Measurements from ENCODE around the gene STRN.
"Not testable (repeated sequence)": the region's sequence is repeated elsewhere in the genome, so short reads cannot be mapped to it uniquely, and the experiment has no call there.

STRN gene, protein sequence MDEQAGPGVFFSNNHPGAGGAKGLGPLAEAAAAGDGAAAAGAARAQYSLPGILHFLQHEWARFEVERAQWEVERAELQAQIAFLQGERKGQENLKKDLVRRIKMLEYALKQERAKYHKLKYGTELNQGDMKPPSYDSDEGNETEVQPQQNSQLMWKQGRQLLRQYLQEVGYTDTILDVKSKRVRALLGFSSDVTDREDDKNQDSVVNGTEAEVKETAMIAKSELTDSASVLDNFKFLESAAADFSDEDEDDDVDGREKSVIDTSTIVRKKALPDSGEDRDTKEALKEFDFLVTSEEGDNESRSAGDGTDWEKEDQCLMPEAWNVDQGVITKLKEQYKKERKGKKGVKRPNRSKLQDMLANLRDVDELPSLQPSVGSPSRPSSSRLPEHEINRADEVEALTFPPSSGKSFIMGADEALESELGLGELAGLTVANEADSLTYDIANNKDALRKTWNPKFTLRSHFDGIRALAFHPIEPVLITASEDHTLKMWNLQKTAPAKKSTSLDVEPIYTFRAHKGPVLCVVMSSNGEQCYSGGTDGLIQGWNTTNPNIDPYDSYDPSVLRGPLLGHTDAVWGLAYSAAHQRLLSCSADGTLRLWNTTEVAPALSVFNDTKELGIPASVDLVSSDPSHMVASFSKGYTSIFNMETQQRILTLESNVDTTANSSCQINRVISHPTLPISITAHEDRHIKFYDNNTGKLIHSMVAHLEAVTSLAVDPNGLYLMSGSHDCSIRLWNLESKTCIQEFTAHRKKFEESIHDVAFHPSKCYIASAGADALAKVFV

DNA sequence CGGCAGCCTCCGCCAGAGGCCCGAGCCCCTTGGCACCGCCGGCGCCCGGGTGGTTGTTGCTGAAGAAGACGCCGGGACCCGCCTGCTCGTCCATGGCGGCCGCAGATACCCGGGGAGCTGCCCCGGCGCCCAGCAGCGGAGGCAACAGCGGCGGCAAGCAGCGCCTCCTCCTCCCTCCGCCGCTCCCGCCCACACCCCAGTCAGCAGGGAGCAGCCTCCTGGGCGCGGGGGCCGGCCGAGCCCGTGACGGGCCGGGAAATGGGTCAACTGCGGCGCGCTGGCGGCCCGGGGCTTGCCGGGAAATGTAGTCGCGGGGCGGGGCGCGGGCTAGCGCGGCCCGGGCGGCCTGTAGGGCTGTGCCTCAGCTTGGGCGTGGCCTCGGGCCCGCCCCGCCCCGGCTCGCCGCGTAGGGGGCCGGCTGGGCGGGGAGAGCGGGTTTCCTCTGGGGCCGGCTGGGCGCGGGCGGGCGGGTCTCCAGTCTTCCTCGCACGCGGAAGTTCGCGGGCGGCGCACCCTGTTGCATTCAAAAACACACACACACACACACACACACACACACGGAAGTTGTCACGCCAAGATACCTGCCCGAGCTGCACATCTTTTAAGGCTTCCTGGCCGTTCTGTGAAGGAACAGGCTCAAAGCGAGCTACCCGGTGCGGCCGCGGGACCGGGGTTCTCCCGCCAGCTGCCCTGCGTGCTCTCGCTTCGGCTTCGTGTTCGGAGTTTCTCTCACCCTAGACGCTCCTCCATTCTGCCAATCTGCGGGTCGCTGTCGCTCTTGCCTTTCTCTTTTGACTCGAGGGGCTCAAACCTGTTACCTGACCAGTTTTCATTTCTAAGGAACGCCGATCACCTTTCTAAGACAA is at the start of gene STRN:
Gene STRN (minus strand): TSS at position 167 of the 866 bp plus-strand sequence. CDS start 73 bp downstream, at position 94.
- Mint-ChIP-seq H3K36me3 (peaks cover 9 to 14% of the 10 kb centered on the region in 2 donors), H3K27ac (peak within 1 kb of the TSS; percentile 99), H3K27me3 (no peaks in the 10 kb centered on the region), H3K4me3 (peak within 1 kb of the TSS; percentile 97 to 98), H3K9me3 (no peaks in the 10 kb centered on the region), H3K4me1 (peaks cover 18 to 46% of the 10 kb centered on the region in 2 donors)
- ATAC-seq (replicated peaks), result peak; percentile 93 to 96
- DNase-seq, result peak; percentile 98

DNA sequence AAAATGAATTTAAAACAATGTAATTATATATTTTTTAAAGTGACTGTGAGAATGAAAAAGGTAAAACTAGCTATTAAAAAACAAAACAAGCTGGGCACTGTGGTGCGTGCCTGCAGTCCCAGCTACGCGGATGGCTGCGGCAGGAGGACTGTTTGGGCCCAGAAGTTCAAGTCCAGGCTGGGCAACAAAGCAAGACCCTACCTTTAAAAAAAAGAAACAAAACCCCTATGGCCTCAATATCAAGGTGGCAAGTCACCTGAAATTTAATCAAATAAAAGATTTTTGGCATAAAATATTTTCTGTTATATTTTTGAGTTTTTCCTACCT is 46.9 kb upstream of the STRN start:
- H3K27ac Mint-ChIP-seq, result no peak overlapping the region
- peak; percentile 41 to 54 for ATAC-seq (replicated peaks)
- no peak overlapping the region for H3K4me3 Mint-ChIP-seq
- no peak for DNase-seq
- H3K27me3 Mint-ChIP-seq, result no peaks in the 10 kb centered on the region
- H3K9me3 Mint-ChIP-seq, result no peaks in the 10 kb centered on the region
- peaks cover 38 to 45% of the 10 kb centered on the region in 2 donors for H3K36me3 Mint-ChIP-seq
- H3K4me1 Mint-ChIP-seq, result peaks cover 15 to 31% of the 10 kb centered on the region in 2 donors

DNA sequence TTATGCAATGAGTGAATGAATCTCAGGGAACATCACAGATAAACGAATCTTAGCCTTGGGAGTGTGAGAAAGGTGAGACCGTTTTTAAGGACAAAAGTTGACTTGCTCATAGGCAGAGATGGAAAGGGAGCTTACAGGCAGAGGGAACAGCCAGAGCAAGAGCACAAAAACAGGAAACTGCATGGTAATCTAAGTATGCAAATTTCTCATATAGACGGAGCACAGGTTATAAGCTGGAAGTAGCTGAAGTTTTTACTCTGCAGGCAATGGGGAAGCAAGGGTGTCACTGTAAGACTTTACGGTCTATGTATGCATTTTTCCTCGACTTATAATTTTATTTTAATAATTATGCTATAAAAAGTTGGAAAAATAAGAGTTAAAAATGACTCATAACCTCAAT is 44.8 kb upstream of the STRN start:
- Mint-ChIP-seq H3K36me3 (peaks cover 35 to 45% of the 10 kb centered on the region in 2 donors), H3K27me3 (no peaks in the 10 kb centered on the region), H3K9me3 (no peaks in the 10 kb centered on the region), H3K4me1 (peaks cover 18 to 31% of the 10 kb centered on the region in 2 donors), H3K27ac (peak overlapping the region; percentile 37), H3K4me3 (peak overlapping the region in 1 of 2 donors; percentile 15)
- DNase-seq, result no peak
- peak; percentile 54 to 56 for ATAC-seq (replicated peaks)

DNA sequence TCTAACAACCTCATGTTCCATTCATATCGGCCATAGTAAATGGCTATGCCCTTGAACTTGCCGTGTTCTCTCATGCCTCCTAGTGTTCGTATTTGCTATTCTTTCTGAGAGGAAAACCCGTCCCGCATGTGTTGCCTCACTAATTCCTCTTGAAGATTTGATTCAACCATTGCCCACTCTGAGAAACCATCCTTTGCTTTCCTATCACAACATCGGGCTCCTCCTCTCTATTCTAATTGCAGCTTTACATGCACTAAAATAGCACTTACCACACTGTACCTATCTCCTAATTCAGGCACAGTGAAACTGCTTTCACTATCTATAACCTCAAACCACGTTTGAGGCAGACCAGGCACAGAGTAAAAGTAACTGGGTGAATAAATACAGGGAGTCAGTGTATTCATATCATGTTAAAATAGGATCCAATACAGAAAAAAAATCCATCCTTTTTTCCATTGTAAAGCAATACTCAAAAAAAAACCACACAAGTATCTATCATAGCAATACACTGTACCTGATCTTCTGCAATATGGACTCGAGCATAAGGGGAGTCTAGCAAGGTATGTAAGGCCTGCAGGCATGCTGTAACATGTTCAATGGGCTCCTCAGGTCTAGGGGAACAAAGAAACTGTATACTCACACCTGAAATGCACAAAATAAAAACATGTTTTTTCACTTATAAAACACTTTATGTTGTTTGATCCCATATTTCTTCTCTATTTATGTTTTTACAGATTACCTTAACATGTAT is 39.0 kb upstream of the STRN start:
- Mint-ChIP-seq H3K4me3 (peak overlapping the region; percentile 11 to 45), H3K4me1 (peaks cover 12 to 18% of the 10 kb centered on the region in 2 donors), H3K9me3 (no peaks in the 10 kb centered on the region), H3K36me3 (peaks cover 34 to 44% of the 10 kb centered on the region in 2 donors), H3K27me3 (no peaks in the 10 kb centered on the region), H3K27ac (peak overlapping the region; percentile 4)
- ATAC-seq (replicated peaks) (peak; percentile 86 to 98), DNase-seq (peak; percentile 21)

DNA sequence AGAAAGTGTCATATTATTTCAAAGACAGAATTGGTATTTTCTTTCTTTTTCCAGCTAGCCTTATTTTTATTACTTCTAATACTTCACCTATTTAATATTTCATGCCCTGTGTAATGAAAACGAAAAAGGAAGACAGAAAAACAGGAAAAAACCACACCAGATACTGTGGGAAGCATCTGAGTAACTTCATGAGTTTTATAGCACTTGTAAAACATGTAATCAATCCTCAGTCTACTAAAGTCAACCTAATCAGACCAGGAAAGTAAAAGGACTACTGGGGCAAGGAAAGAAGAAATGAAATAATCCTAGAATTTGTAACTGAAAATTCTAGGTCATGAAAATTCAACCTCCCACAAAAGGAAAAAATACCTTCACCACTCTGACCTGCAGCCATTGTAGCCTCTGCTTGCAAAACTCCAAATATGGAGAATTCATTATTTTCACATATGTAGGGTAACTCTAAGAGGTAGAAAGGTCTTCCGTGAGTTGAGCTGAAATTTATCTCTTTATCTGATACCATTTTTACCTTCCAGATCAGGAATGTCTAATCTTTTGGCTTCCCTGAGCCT is 34.7 kb upstream of the STRN start:
- H3K36me3 Mint-ChIP-seq, result peaks cover 39 to 44% of the 10 kb centered on the region in 2 donors
- H3K27me3 Mint-ChIP-seq, result no peaks in the 10 kb centered on the region
- H3K27ac Mint-ChIP-seq, result peak overlapping the region; percentile 44
- peaks cover 12% of the 10 kb centered on the region in 2 donors for H3K4me1 Mint-ChIP-seq
- no peaks in the 10 kb centered on the region for H3K9me3 Mint-ChIP-seq
- no peak overlapping the region for H3K4me3 Mint-ChIP-seq
- DNase-seq (no peak), ATAC-seq (replicated peaks) (no peak)

DNA sequence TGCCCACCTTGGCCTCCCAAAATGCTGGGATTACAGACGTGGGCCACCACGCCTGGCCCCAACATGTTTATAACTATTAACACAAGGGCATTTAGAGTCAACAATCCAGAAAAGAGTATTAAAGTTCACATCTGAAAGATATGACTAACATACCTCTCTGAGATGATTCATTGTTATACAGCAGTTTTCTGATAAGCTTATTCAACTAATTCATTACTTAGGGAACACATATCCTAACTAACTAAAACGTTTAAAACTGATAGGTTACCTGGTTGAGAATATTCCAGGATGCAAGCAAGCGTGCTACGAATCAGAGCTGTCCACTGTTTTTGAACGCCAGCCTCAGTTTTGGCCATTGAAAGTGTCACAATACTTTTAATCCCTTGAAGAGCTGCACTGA is 34.0 kb upstream of the STRN start:
- no peak overlapping the region for H3K4me3 Mint-ChIP-seq
- no peaks in the 10 kb centered on the region for H3K9me3 Mint-ChIP-seq
- H3K4me1 Mint-ChIP-seq, result peaks cover 9 to 10% of the 10 kb centered on the region in 2 donors
- DNase-seq (no peak), ATAC-seq (replicated peaks) (no peak)
- H3K27ac Mint-ChIP-seq, result no peak overlapping the region
- H3K36me3 Mint-ChIP-seq, result peaks cover 41 to 48% of the 10 kb centered on the region in 2 donors
- no peaks in the 10 kb centered on the region for H3K27me3 Mint-ChIP-seq

DNA sequence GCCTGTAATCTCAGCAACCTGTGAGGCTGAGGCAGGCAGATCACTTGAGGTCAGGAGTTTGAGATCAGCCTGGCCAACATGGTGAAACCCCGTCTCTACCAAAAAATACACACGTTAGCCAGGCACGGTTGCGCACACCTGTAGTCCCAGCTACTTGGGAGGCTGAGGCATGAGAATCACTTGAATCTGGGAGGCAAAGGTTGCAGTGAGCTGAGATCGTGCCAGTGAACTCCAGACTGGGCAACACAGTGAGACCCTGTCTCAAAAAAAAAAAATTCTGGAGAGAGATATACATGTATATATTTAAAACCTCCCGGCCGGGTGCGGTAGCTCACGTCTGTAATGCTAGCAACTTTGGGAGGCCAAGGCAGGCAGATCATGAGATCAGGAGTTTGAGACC is 33.1 kb upstream of the STRN start:
- not testable (repeated sequence) for DNase-seq; H3K4me1 Mint-ChIP-seq; ATAC-seq (replicated peaks); H3K27ac Mint-ChIP-seq; H3K4me3 Mint-ChIP-seq; H3K27me3 Mint-ChIP-seq; H3K9me3 Mint-ChIP-seq
- peaks cover 36 to 42% of the 10 kb centered on the region in 2 donors for H3K36me3 Mint-ChIP-seq

DNA sequence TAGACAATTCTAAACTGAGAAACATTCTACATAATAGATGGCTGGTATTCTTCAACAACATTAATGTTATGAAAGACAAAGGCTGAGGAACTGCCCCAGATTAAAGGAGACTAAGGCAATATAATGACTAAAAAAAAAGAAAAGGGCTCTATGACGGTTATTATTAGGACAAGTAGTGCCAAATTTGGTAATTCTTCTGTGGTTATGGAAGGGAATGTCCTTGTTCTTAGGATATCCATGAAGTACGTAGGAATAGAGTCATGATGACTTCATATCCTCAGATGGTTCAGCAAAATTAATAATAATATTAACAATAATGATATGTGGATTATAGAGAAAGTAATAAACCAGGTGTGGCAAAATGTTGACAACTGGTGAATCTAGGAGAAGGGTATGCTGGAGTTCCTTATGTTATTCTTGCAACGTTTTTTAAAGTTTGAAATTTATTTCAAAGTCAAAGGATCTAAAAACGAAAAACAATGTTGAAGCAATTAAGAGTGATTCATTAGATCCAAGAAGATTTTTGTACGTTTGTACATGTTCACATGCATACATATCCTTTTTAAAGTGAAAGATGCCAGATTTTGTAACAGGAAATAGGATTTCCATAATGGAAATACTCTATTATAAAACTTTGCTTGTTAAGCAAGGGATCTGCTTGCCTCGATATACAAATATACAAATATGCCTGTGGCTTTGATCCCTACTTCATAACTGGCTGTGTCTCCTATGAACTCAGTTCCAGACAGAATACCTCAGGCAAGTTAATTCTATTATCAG is 27.7 kb upstream of the STRN start:
- ATAC-seq (replicated peaks) (no peak), DNase-seq (no peak)
- Mint-ChIP-seq H3K36me3 (peaks cover 30 to 40% of the 10 kb centered on the region in 2 donors), H3K27ac (no peak overlapping the region), H3K27me3 (no peaks in the 10 kb centered on the region), H3K9me3 (no peaks in the 10 kb centered on the region), H3K4me3 (no peak overlapping the region), H3K4me1 (no peaks in the 10 kb centered on the region)

DNA sequence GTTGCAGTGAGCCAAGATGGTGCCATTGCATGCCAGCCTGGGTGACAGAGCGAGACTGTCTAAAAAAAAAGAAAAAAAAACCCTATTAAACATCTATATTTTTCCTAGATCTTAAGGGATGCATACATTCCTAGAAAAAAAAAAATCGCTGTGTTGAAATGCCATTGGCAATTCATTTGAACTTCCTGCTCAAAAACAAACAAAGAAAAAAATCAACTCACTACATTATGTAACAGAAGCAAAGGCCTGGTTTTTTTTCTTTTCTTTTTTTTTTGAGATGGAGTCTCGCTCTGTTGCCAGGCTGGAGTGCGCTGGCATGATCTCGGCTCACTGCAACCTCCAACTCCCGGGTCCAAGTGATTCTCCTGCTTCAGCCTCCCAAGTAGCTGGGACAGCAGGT is 21.7 kb upstream of the STRN start:
- H3K4me3 Mint-ChIP-seq, result no peak overlapping the region
- no peak for ATAC-seq (replicated peaks)
- H3K27ac Mint-ChIP-seq, result no peak overlapping the region
- H3K36me3 Mint-ChIP-seq, result peaks cover 15 to 25% of the 10 kb centered on the region in 2 donors
- H3K9me3 Mint-ChIP-seq, result no peaks in the 10 kb centered on the region
- no peaks in the 10 kb centered on the region for H3K27me3 Mint-ChIP-seq
- no peak for DNase-seq
- no peaks in the 10 kb centered on the region for H3K4me1 Mint-ChIP-seq

DNA sequence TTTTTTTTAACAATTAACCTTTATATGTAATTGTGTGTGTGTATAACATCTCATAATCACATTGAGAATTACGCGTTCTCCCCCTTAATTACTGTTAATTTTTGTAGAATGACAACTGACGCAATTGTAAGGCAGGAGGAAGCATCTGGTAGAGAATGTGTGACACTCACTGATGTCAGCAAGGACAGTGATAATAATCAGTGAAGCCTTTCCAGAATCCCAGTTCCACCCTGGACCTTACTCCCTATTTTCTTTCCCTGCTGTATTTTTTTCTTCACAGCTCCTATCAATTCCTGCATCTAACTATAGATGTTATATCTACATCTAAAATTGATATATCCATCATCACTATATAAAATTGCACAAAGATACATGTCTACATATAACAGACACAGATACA is 16.1 kb upstream of the STRN start:
- DNase-seq, result no peak
- ATAC-seq (replicated peaks), result no peak
- no peaks in the 10 kb centered on the region for H3K27me3 Mint-ChIP-seq
- no peak overlapping the region for H3K4me3 Mint-ChIP-seq
- no peaks in the 10 kb centered on the region for H3K4me1 Mint-ChIP-seq
- no peak overlapping the region for H3K27ac Mint-ChIP-seq
- H3K9me3 Mint-ChIP-seq, result no peaks in the 10 kb centered on the region
- peaks cover 21 to 35% of the 10 kb centered on the region in 2 donors for H3K36me3 Mint-ChIP-seq

DNA sequence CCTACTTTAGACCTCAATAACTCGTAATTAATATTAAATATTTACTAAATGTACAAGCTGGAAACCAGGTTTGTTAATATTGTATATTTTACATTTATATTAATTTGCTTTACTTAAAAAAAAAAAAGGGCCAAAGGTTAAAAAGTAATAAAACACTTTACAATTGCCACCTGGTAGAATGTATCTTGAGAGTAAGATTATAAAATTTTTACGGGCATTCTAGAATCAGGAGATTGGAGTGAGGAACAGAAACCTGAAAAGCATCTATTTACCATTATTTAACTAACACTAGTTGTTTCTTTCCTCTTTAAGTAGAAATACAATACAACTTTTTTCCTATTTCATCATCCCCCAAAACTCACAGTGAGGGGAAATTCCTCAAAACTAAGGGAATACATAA is 15.6 kb upstream of the STRN start:
- peaks cover 21 to 35% of the 10 kb centered on the region in 2 donors for H3K36me3 Mint-ChIP-seq
- no peak overlapping the region for H3K4me3 Mint-ChIP-seq
- no peaks in the 10 kb centered on the region for H3K4me1 Mint-ChIP-seq
- H3K9me3 Mint-ChIP-seq, result no peaks in the 10 kb centered on the region
- H3K27me3 Mint-ChIP-seq, result no peaks in the 10 kb centered on the region
- no peak for DNase-seq
- no peak overlapping the region for H3K27ac Mint-ChIP-seq
- no peak for ATAC-seq (replicated peaks)

DNA sequence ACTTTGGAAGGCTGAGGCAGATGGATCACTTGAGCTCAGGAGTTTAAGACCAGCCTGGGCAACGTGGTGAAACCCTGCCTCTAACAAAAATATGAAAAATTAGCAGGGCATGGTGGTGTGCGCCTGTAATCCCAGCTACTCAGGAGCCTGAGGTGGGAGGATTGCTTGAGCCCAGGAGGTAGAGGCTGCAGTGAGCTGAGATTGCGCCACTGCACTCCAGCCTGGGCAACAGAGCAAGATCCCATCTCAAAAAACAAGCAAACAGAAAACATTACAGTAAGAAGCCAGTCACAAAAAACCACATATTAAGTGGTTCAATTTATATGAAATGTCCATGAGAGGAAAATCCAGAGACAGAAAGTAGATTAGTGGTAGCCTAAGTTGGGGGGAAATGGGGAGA is 12.7 kb upstream of the STRN start:
- not testable (repeated sequence) for H3K4me3 Mint-ChIP-seq; H3K9me3 Mint-ChIP-seq; H3K4me1 Mint-ChIP-seq; DNase-seq; H3K27me3 Mint-ChIP-seq; ATAC-seq (replicated peaks)
- Mint-ChIP-seq H3K36me3 (peaks cover 19 to 31% of the 10 kb centered on the region in 2 donors), H3K27ac (peak overlapping the region; percentile 84)

DNA sequence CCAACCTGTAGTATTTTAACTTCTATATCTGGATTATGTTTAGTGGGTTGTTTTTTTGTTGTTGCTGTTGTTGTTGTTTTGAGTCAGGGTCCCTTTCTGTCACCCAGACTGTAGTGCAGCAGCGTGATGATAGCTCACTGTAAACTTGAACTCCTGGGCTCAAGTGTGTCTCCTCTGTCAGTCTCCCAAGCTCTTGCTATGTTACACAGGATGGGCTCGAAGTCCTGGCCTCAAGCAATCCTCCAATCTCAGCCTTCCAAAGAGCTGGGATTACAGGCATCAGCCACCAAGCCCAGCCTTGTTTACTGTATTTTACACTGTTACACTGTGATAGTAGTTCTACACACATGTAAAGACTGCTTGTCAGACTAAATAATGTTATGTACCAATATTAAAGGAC is 9.7 kb upstream of the STRN start:
- no peaks in the 10 kb centered on the region for H3K4me1 Mint-ChIP-seq
- no peaks in the 10 kb centered on the region for H3K27me3 Mint-ChIP-seq
- ATAC-seq (replicated peaks), result no peak
- H3K27ac Mint-ChIP-seq, result no peak overlapping the region
- H3K9me3 Mint-ChIP-seq, result no peaks in the 10 kb centered on the region
- H3K4me3 Mint-ChIP-seq, result no peak overlapping the region
- peaks cover 19 to 30% of the 10 kb centered on the region in 2 donors for H3K36me3 Mint-ChIP-seq
- DNase-seq, result no peak

Data from stimulated activated naive B cell treated with anti-CD40 and anti-IgM and Interleukin-4, amounts not matched to agents 10 μg/mL and 1 μg/mL and 100 μg/mL, for 72 hours (primary cell).